LNCAP (cell line): ENCODE measurements around the gene CCDC141.

Experiments used
- CTCF ChIP-seq: fragments of 450-650 bp; IDR thresholded peaks from 2 replicates; pipeline ENCODE4 v1.5.1; 2017; ENCODE audit warnings: mild to moderate bottlenecking

The CCDC141 gene

GRCh38 chr2:178827111-178827510 is 222.8 kb downstream of the CCDC141 start:
- no peak for TF ChIP-seq CTCF

DNA sequence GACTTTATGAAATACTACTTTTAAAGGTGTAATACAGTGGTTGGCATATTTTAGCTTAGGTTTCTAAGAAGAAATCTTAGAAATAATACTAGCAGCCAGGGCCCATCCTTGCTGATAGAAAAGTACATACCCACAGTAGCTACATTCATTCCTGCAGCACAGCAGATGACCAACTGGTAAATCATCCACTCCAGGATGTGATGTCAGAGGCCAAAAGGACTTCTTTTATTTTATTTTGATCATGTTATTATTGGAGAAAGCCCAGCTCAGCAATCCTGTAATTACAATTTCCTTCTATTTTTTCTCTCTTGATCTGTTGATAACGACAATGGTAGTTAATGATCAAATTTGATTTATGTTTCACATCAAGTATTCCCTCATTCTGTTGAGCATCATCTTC is 224.8 kb downstream of the CCDC141 start:
- no peak for TF ChIP-seq CTCF

DNA sequence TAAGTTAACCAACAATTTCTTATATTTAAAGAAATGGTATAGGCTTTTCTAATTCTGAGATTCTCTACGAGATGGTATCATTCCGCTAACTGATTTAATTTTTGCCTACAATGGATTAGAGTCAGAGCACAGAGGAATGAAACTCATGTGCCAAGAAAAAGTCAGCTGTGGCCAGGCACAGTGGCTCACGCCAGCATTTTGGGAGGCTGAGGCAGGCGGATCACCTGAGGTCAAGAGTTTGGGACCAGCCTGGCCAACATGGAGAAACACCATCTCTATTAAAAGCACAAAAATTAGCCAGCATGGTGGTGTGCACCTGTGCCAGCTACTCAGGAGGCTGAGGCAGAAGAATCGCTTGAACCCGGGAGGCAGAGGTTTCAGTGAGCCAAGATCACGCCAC is 225.8 kb downstream of the CCDC141 start:
- TF ChIP-seq CTCF = no peak

DNA sequence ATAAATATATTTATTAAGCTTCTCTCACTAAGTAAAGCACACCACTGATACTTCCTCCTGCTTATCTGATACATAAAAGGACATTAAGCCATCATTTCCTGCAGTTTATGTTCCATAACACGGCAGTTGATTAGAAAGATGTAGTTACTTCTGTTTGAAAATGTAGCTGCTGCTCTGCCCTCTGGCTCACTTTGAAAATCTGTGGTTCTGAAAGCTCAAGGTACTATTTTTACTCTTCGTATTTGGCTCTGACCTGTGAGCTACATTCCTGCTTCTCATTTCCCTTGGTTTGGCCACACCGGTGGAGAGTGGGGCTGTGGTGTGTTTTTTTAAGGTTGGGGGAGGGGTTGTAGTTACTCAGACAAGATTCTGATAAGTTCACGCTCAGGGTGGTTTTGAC is 229.9 kb downstream of the CCDC141 start:
- TF ChIP-seq CTCF = no peak

DNA sequence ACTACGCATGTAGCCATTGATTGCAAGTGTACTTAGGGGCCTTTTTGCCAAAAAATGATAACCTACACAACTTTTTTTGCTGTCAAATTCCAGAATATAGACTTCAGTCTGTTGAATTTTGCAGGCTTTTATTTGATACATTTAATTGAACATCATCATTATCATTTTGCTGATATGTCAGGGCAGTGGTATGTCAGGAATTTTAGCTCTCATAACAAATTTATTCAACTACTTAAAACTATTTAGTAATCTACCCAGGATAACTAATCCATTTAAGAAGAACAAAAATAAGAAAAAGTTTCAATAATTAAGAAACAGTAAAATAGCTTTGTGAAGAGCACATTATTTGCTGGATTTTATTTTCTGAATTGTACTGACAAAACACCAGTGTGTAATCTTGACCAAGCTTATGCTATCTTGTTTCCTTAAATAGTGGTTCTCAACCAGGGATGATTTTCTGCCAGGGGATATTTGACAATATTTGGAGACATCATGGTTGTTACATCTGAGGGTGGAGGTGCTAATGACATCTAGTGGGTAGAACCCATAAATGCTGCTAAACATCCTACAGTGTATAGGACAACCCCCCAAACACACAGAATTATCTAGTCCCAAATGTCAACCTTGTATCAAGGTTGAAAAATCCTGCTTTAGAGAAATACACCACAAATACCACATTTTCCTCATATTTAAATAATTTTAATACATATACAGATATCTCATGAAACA is 230.6 kb downstream of the CCDC141 start:
- TF ChIP-seq CTCF = no peak

GRCh38 chr2:178811901-178812300 is 238.0 kb downstream of the CCDC141 start:
- TF ChIP-seq CTCF = no peak

DNA sequence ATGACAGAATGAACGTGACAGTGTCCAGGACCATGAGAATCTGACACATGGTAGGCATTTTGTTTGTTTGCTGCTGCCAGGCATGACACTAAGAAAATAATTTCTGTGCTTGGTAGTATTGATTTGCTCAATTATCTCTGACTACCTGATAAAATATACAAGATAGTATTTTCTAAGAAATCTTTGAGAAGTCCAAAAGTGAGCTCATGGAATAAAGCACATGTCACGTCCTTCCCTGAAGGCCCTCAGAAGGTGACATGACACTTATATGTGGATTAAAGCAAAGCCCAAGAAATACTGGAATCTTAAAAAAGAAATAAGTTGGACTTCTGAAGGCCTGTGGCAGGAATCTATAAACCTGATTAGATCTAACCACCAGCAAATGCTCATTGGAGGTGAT is 238.9 kb downstream of the CCDC141 start:
- TF ChIP-seq CTCF = no peak

DNA sequence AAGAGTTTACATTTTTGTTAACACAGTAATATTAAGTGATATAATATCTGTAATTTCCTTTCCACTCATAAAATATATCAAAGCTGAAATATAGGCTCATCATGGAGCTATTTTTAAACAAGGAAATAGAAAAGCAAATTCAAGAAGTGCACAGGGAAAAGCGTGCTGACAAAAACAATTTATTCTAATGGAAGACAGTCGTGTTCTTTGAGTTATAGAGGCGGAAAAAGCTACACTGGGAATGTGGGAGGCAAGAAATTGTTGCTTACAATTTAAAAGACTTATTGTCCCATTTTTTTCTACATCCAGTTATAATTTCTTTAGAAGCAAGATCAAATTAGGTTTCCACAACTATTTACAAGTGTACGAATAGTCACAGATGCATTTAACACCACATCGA is 239.5 kb downstream of the CCDC141 start:
- no peak for TF ChIP-seq CTCF
